ENCODE data around the gene CDHR1.

DNA sequence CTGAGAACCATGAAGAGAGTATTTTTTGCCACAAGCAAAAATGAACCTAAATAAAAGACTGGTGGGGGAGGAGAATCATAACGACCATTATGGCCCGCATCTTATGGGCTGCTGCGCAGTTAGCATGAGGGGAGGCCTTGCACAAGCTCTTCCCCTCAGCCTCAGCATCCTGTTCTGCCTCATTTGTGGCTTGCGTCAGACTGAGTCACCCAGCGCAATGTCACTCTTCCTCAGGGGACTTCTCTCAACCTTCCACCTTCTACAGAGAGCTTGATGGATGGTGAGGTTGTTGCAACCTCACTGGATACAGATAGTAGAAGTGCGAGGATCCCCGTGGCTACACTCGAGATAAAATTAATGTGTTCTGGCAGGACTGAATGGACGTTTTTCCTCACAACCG, 37.6 kb upstream of the CDHR1 start:
- TF ChIP-seq, protein P1, sequence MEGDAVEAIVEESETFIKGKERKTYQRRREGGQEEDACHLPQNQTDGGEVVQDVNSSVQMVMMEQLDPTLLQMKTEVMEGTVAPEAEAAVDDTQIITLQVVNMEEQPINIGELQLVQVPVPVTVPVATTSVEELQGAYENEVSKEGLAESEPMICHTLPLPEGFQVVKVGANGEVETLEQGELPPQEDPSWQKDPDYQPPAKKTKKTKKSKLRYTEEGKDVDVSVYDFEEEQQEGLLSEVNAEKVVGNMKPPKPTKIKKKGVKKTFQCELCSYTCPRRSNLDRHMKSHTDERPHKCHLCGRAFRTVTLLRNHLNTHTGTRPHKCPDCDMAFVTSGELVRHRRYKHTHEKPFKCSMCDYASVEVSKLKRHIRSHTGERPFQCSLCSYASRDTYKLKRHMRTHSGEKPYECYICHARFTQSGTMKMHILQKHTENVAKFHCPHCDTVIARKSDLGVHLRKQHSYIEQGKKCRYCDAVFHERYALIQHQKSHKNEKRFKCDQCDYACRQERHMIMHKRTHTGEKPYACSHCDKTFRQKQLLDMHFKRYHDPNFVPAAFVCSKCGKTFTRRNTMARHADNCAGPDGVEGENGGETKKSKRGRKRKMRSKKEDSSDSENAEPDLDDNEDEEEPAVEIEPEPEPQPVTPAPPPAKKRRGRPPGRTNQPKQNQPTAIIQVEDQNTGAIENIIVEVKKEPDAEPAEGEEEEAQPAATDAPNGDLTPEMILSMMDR (IDR thresholded peaks at IDR 0.05): no peak
- TF ChIP-seq POLR2A (IDR thresholded peaks at IDR 0.05; ENCODE audit: low read depth): no peak

Data from esophagus muscularis mucosa (tissue), 3 donors.